ENCODE data around the gene PRPF40B. TPM values are rescaled to one million over a fixed set of nuclear protein-coding genes. Genes with fewer than 3 reads are reported as not detected.

The PRPF40B gene
- total RNA-seq: 36.6 TPM

DNA sequence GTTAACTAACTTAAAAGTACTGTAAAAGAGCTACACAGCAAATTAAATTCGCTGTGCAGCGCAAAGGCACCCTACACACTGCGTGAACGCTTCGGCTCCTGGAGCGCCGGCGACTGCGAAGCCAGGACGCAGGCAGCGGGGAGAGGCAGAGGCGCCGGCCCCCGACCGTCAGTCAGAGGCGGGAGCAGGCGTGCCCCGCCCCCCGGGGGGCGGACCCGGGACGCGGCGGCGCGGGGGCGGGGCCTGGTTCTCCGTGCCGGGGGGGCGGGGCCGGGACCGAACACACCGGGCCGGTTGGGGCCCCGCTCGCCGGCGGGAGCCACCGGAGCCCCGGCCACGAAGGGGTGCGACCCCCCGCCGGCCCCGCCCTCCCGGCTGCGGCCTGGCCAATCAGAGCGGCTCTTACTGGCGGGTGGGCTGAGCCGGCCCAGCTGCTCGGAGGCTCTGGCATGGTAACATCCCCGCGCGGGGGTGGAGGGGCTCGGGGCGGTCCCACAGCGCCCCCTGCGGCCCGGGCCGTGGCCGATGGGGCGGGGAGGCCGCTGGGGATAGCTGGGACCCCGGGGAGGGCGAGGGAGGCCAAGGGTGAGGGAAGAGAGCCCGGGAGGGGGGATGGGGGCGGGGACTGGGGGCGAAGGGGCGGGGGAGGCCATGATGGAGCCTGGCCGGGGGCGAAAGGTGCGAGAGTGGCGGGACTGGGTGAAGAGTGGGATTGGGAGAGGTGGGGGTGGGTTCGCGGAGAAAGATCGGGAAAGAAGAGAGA lies at the start of gene PRPF40B:
Gene PRPF40B, plus strand, starts transcription at position 420 of the 763 bp plus-strand sequence. Its CDS starts 30 bp downstream, at position 450.

DNA sequence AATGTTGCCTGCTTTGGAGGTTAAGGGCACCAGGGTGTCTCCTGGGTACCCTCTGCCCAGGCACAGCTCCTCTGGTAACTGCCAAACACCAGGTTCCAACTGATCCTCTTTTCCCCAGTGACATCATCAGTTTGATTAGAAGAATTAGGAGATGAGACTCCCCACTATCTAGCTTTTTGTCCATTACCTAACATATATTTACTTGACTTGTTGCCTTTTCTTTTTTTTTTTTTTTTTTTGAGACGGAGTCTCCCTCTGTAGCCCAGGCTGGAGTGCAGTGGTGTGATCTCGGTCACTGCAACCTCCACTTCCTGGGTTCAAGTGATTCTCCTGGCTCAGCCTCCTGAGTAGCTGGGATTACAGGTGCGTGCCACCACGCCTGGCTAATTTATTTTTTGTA lies 17.8 kb upstream of the PRPF40B start, which contains the start of gene FAM186B:
Gene FAM186B, minus strand, starts transcription at position 101 of the 400 bp plus-strand sequence. CDS start 162 bp downstream, outside the sequence.

Small RNAs within 50 kb of the gene (small RNA-seq; reads per million reads assigned to genes)
- gene HIGD1AP9 (ENCODE audit: low replicate concordance) (not detected), gene POLR2KP1 (ENCODE audit: low replicate concordance) (not detected), gene RNU6-834P (ENCODE audit: low replicate concordance) (not detected)

Other genes starting within 250 kb of the PRPF40B start
- gene KCNH3, start 84.5 kb upstream of the PRPF40B start, total RNA-seq: 10.3 TPM
- 35.7 TPM for gene MCRS1, start 55.4 kb upstream of the PRPF40B start, total RNA-seq
- gene FAM186B, start 17.9 kb upstream of the PRPF40B start, total RNA-seq: not detected
- 18.8 TPM for gene FMNL3, start 83.8 kb downstream of the PRPF40B start, total RNA-seq
- 244 TPM for gene TMBIM6, start 118.0 kb downstream of the PRPF40B start, total RNA-seq
- gene NCKAP5L, start 204.9 kb downstream of the PRPF40B start, total RNA-seq: 25.0 TPM
- gene BCDIN3D, start 219.5 kb downstream of the PRPF40B start, total RNA-seq: 7.2 TPM

Data from parietal lobe (tissue), 2 donors.